ENCODE measurements around the gene FAM81A.

The FAM81A gene

DNA sequence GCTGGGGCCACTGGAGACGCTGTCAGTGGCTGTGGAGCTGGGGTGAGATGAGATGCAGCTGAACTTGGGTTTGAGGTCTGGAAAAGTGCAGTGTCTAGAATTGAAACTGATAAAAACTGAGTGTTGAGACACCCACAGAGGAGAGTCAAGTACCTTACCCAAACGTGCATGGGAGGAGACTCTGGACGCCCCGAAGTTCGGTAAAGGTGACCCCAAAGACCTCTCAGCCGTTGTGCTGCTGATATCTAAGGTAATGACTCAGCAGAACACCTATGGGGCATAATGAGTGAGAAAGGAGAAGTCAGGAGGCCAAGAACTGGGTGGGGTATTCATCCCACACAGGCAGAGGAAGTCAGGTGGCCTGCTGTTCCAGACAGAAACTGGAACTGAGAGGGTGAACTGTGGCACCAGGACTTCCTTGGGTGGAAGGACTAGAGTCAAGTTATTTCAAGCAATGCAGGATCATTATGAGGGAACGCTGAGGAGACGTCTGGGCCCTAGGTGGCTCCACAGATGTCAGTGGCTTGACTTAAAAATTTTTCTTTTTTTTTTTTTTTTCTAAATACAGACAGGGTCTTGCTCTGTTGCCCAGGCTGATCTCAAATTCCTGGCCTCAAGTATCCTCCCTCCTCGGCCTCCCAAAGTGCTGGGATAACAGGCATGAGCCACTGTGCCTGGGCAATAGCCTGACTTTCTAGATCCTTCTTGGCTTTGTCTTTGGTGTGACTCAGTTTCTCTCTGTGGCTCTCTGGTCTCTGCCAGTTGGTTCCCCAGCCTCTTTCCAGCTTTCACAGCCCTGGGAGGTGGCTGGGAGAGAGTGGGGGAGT lies 105.9 kb downstream of the FAM81A start:
- peak; percentile 29 to 35 for DNase-seq

DNA sequence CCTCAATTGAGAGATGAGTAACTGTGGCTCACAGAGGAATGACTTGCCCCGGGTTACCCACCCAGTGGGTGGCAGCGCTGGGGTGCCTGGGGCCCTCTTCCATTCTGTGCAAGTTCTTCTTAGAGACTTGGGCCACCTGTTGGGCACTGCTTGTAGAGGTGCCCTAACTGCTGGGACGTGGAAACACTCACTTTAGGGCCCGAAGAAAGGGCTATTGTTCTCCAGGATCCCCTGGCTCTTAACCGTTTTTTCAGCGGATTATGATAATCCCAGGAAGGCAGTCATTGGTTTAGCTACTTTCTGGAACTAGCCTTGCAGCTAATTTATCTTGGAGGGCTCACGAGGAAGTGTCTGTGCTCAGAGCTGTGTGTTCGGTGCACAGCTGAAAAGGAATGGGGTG lies 107.6 kb downstream of the FAM81A start:
- no peak for DNase-seq

- DNase-seq: no peak
These were observed 110.7 kb downstream of the FAM81A start for GRCh38 chr15:59548501-59549226.

DNA sequence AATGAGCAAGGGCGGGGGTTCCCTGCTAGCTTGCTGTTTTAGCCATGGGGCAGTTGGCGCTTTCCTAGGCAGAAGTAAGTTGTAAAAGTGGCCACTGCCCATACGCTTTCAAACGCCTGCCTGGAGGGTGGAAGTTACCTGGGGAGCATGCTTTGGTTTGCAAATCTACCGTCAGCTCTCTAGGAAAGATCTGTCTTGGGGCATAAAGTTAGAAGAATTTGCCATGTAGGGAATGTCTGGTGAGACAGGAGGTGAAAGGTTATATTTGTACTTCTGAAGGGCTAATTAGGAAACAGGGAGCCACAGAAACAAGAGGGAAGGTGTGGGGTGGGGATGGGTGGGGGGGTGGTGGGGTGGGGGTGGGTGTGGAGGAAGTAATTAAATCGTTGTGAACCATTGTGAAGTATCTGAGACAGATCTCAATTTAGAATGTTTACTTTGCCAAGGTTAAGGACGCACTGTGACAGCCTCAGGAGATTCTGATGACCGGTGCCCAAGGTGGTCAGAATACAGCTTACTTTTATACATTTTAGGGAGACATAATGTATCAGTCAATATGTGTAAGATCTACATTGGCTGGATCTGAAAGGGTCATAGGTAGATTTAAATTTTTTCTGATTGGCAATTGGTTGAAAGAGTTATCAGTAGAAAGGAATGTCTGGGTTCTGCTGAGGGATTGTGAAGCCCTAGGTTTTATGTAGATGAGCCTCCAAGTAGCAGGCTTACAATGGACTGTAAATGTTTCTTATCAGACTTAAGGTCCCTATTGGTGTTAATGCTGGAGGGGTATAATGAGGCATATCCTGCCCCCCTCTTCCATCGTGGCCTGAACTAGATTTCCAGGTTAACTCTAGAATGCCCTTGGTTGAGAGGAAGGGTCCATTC lies 111.6 kb downstream of the FAM81A start:
- no peak for DNase-seq

- peak; percentile 35 to 43 for DNase-seq
These were observed 112.5 kb downstream of the FAM81A start for GRCh38 chr15:59550530-59550929.

DNA sequence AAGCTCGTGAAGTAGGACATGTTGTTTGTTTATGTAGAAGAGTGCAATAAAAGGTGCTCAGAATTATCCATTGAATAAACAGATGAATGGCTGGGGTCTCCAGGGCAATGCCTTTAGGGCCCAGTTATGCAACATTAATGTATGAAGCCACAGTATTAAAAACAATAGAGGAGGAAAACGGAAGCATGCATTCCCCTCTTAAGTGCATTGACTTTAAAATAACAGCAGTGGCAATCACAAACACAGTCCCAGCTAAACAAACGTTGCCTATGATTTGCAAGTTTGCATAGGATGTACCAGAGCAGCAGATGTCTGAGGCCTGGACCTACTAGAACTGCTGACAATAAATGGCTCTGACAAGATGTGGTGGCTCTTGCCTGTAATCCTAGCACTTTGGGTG lies 113.0 kb downstream of the FAM81A start:
- no peak for DNase-seq

DNA sequence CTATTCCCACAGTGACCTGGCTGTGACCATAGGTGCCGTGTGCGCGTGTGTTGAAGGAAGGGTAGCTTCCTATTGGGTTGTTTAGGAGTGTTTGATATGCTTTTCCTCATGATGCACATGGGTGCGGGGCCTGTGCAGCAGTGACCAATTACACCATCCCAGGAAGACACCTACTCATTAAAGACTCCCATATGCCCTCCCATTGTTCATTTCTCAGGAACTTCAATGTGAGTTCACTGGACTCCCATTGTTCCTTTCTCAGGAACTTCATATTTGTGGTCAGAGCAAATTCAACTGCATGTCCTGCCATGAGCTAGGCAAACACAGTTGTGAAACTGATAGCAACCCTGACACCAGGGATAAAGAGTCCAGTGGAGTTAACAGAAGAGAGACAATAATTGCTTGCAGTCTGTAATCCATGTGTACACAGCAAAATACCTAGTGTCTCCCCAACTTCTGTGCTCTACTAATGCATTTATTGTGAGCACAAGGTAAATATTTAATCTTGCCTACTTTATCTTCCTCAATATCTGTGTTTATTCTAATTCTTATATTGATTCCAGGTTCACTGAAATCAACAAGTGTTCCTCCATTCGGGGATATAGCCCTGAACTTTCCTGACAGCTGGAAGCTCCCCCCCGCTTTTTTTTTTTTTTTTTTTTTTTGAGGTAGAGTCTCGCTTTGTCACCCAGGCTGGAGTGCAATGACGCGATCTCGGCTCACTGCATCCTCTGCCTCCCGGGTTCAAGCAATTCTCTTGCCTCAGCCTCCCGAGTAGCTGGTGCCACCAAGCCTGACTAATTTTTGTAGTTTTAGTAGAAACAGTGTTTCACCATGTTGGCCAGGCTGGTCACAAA lies 116.1 kb downstream of the FAM81A start:
- DNase-seq: no peak

DNA sequence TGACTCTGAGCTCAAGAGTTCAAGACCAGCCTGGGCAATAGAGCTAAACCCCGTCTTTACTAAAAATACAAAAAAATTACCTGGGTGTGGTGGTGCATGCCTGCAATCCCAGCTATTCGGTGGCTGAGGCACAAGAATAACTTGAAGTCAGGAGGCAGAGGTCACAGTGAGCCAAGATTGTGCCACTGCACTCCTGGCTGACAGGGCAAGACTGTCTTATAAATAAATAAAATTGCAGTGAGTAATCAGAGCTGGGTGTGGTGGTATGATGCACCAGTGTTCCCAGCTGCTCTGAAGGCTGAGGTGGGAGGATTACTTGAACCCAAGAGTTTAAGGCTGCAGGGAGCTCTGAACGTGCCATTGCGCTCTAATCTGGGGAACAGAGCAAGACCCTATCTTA lies 117.7 kb downstream of the FAM81A start:
- DNase-seq: no peak

GRCh38 chr15:59556380-59556779 lies 118.4 kb downstream of the FAM81A start:
- DNase-seq: no peak

GRCh38 chr15:59557581-59557980 lies 119.6 kb downstream of the FAM81A start:
- DNase-seq: no peak

DNA sequence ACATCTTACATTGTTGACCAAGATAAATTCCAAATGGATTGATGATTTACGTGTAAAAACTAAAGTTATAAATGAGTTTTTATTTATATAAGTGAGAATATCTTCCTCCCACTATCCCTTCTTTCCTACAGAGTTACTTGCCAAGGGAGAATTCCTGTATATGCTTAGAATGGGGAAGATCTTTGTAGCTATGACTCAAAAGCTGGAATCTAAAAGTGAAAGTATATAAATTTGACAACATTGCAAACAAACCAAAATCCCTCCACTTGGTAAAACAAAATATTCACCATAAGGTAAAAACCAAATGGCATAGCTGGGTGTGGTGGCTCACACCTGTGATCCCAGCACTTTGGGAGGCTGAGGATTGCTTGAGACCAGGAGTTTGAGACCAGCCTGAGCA lies 120.9 kb downstream of the FAM81A start:
- peak; percentile 9 to 18 for DNase-seq

GRCh38 chr15:59561547-59561946 lies 123.6 kb downstream of the FAM81A start:
- no peak for DNase-seq

- no peak for DNase-seq
These were observed 124.6 kb downstream of the FAM81A start for GRCh38 chr15:59562448-59563186.

- DNase-seq: no peak
These were observed 127.3 kb downstream of the FAM81A start for GRCh38 chr15:59565299-59565698.

DNA sequence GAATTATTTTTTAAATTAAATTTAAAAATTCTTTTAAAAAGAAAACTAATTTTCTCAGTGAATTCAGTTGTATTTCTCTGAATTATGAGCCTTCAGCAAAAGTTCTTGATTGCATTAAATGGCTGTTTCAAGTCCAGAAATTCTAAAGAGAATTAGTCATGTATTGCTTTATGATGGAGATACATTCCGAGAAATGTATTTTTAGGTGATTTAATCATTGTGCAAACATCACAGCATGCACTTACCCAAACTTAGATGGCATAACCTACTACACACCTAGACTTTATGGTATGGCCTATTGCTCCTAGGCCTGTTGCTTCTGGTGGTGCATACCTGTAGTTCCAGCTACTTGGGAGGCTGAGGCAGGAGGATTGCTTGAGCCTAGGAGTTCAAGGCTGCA lies 129.3 kb downstream of the FAM81A start:
- DNase-seq: no peak

GRCh38 chr15:59569477-59569876 lies 131.5 kb downstream of the FAM81A start:
- DNase-seq: no peak

- no peak for DNase-seq
These were observed 132.3 kb downstream of the FAM81A start for GRCh38 chr15:59570315-59570714.

- DNase-seq: no peak
These were observed 133.6 kb downstream of the FAM81A start for GRCh38 chr15:59571606-59572005.

All from inflammatory macrophage treated with lipopolysaccharide for 1 hour (primary cell).